CD4-positive, alpha-beta T cell treated with Interleukin-17A for 4 hours (primary cell): ENCODE data around the gene CALB2.
"Not testable (repeated sequence)": the region's sequence is repeated elsewhere in the genome, so short reads cannot be mapped to it uniquely, and the experiment has no call there.

Experiments used
- DNase-seq: peaks from one replicate; pipeline ENCODE4 v3.0.0-alpha.2; 2020; ENCODE audit warnings: mixed read lengths

The CALB2 gene

GRCh38 chr16:71358464-71358998 lies at the start of gene CALB2:
CALB2 (plus strand) TSS chr16:71358723; CDS start chr16:71358793, 70 bp downstream.
- DNase-seq, result peak; percentile 72

GRCh38 chr16:71311553-71312158 lies 46.9 kb upstream of the CALB2 start:
- DNase-seq, result peak; percentile 19

- not testable (repeated sequence) for DNase-seq
Observed at GRCh38 chr16:71313591-71313990, 44.9 kb upstream of the CALB2 start.

GRCh38 chr16:71315269-71315668 lies 43.3 kb upstream of the CALB2 start:
- DNase-seq, result no peak

- no peak for DNase-seq
Observed at GRCh38 chr16:71319999-71320398, 38.5 kb upstream of the CALB2 start.

GRCh38 chr16:71327720-71328119 lies 30.8 kb upstream of the CALB2 start:
- no peak for DNase-seq

- no peak for DNase-seq
Observed at GRCh38 chr16:71328151-71328550, 30.4 kb upstream of the CALB2 start.

GRCh38 chr16:71337631-71338030 lies 20.9 kb upstream of the CALB2 start:
- no peak for DNase-seq

GRCh38 chr16:71338193-71338592 lies 20.3 kb upstream of the CALB2 start:
- DNase-seq, result no peak

- no peak for DNase-seq
Observed at GRCh38 chr16:71338632-71339031, 19.9 kb upstream of the CALB2 start.

- no peak for DNase-seq
Observed at GRCh38 chr16:71339236-71340171, 19.0 kb upstream of the CALB2 start.

GRCh38 chr16:71340406-71340805 lies 18.1 kb upstream of the CALB2 start:
- DNase-seq, result no peak

- no peak for DNase-seq
Observed at GRCh38 chr16:71341881-71342280, 16.6 kb upstream of the CALB2 start.

GRCh38 chr16:71343078-71343477 lies 15.4 kb upstream of the CALB2 start:
- no peak for DNase-seq

- DNase-seq, result no peak
Observed at GRCh38 chr16:71344315-71344905, 14.1 kb upstream of the CALB2 start.

GRCh38 chr16:71345031-71345430 lies 13.5 kb upstream of the CALB2 start:
- DNase-seq, result no peak

GRCh38 chr16:71347146-71347545 lies 11.4 kb upstream of the CALB2 start:
- no peak for DNase-seq

- no peak for DNase-seq
Observed at GRCh38 chr16:71348262-71349085, 10.0 kb upstream of the CALB2 start.

GRCh38 chr16:71350821-71351557 lies 7.5 kb upstream of the CALB2 start:
- no peak for DNase-seq

- DNase-seq, result no peak
Observed at GRCh38 chr16:71351558-71351901, 7.0 kb upstream of the CALB2 start.

- no peak for DNase-seq
Observed at GRCh38 chr16:71352466-71352865, 6.1 kb upstream of the CALB2 start.

GRCh38 chr16:71352963-71353460 lies 5.5 kb upstream of the CALB2 start:
- DNase-seq, result no peak
